DMS 273 (cell line): Measurements from ENCODE around the gene GLIS2.

Source experiments
- DNase-seq: peaks from one replicate; lab custom pipeline; 2025; ENCODE audit not compliant: unreplicated experiment; lab: John Stamatoyannopoulos, UW

Gene GLIS2

GRCh38 chr16:4297480-4297879 lies 18.4 kb upstream of the GLIS2 start:
- no peak for DNase-seq

- peak; percentile 97 for DNase-seq
These were observed 16.9 kb upstream of the GLIS2 start for GRCh38 chr16:4298761-4299522.

- no peak for DNase-seq
These were observed 14.7 kb upstream of the GLIS2 start for GRCh38 chr16:4301177-4301576.

GRCh38 chr16:4301968-4302367 lies 13.9 kb upstream of the GLIS2 start:
- no peak for DNase-seq

GRCh38 chr16:4303973-4304372 lies 11.9 kb upstream of the GLIS2 start:
- peak; percentile 90 for DNase-seq

- no peak for DNase-seq
These were observed 9.2 kb upstream of the GLIS2 start for GRCh38 chr16:4306470-4307214.

- peak; percentile 83 for DNase-seq
These were observed 8.4 kb upstream of the GLIS2 start for GRCh38 chr16:4307215-4308037.

- DNase-seq = no peak
These were observed 6.6 kb upstream of the GLIS2 start for GRCh38 chr16:4309102-4309832.

- peak; percentile 83 for DNase-seq
These were observed 6.0 kb upstream of the GLIS2 start for GRCh38 chr16:4309833-4310266.

GRCh38 chr16:4313563-4314531 lies 2.0 kb upstream of the GLIS2 start:
- peak; percentile 54 for DNase-seq

GRCh38 chr16:4314532-4315185 lies 1.2 kb upstream of the GLIS2 start:
- DNase-seq = peak; percentile 75

GRCh38 chr16:4316108-4316863 lies 419 bp downstream of the GLIS2 start:
- DNase-seq = peak; percentile 76

- no peak for DNase-seq
These were observed 1.1 kb downstream of the GLIS2 start for GRCh38 chr16:4316864-4317531.

- no peak for DNase-seq
These were observed 1.9 kb downstream of the GLIS2 start for GRCh38 chr16:4317532-4318450.

GRCh38 chr16:4318451-4318910 lies 2.6 kb downstream of the GLIS2 start:
- DNase-seq = no peak

- no peak for DNase-seq
These were observed 3.1 kb downstream of the GLIS2 start for GRCh38 chr16:4318967-4319366.
